Lung (tissue), 12 donors: ENCODE data around the gene TAF1B. TPM values are rescaled to one million over a fixed set of nuclear protein-coding genes. Genes with fewer than 3 reads are reported as not detected.

ENCODE experiments used
- ATAC-seq: fragments of 200-7000 bp; cut with Tn5 transposase; one replicate; pipeline ENCODE4 v1.9.1; 2020; ENCODE audit warnings: moderate number of reproducible peaks; ENCODE audit not compliant: insufficient read depth, low FRiP score
- DNase-seq, 3 donors: peaks; one replicate each; pipeline ENCODE4 v3.0.0-alpha.2; 2013 to 2017
- H3K27ac ChIP-seq, 2 donors: one replicate each; pipeline ENCODE4 v1.5.1; 2013; ENCODE audit warnings: mild to moderate bottlenecking in 2 of 2, moderate library complexity in 2 of 2, control low read depth in 1 of 2, inconsistent platforms in 1 of 2, low read depth in 1 of 2, low read length in 1 of 2
- H3K27me3 ChIP-seq, 3 donors: one replicate each; pipeline ENCODE4 v1.5.1; 2013; ENCODE audit warnings: low read length in 2 of 3; ENCODE audit not compliant: control insufficient read depth in 3 of 3, insufficient read depth in 3 of 3
- H3K36me3 ChIP-seq, 4 donors: one replicate each; pipeline ENCODE4 v1.5.1; 2013; ENCODE audit warnings: low read length in 4 of 4, mild to moderate bottlenecking in 1 of 4, moderate library complexity in 1 of 4; ENCODE audit not compliant: control insufficient read depth in 4 of 4, insufficient read depth in 4 of 4
- H3K4me1 ChIP-seq, 5 donors: one replicate each; pipeline ENCODE4 v1.5.1; 2013; ENCODE audit warnings: low read length in 5 of 5, mild to moderate bottlenecking in 2 of 5, moderate library complexity in 1 of 5; ENCODE audit not compliant: control insufficient read depth in 5 of 5, insufficient read depth in 5 of 5
- H3K4me3 ChIP-seq: one replicate; pipeline ENCODE4 v1.5.1; 2013; ENCODE audit warnings: mild to moderate bottlenecking, control low read depth, moderate library complexity
- H3K9ac ChIP-seq, 2 donors: one replicate each; pipeline ENCODE4 v1.5.1; 2013; ENCODE audit warnings: low read length in 2 of 2, control low read depth in 1 of 2; ENCODE audit not compliant: insufficient read depth in 1 of 2
- H3K9me3 ChIP-seq, 4 donors: one replicate each; pipeline ENCODE4 v1.5.1; 2013; ENCODE audit warnings: low read length in 3 of 4, mild to moderate bottlenecking in 1 of 4, moderate library complexity in 1 of 4; ENCODE audit not compliant: control insufficient read depth in 4 of 4, insufficient read depth in 3 of 4
- CTCF ChIP-seq: IDR thresholded peaks from 2 replicates; pipeline ENCODE4 v1.5.1; 2012; ENCODE audit warnings: mild to moderate bottlenecking; ENCODE audit errors: control extremely low read depth, extremely low read depth
- WGBS, 2 donors: extraction: QIAGEN DNeasy Blood & Tissue Kit; methylation state at CpG; one replicate each; pipeline ENCODE4 v1.1.7; 2013; 5-methylcytosine and 5-hydroxymethylcytosine counted together
- polyA plus RNA-seq, 2 donors: library from polyadenylated mRNA; stranded (reverse); fragments of 200-250 nt; gene quantifications; one replicate each; pipeline ENCODE4 v1.2.1, GENCODE V29; 2013
- total RNA-seq, 2 donors: library from RNA; depleted of rRNA in 1 of 2; stranded (reverse); fragments of >200 nt in 1 of 2; gene quantifications; one replicate each; pipeline ENCODE4 v1.2.1, GENCODE V29; 2014 to 2021
- donor health status: control.
- donor health status: control.
- donor health status: Bipolar disorder and iron deficiency.
- donor health status: healthy.
- donor health status: DM: yes; HTN: yes; CAD: no.

Gene TAF1B
- total and polyA plus RNA-seq, 4 donors, result 6.1 to 46.3 (median 14.9) TPM

GRCh38 chr2:9952856-9953503 lies 109.7 kb downstream of the TAF1B start:
- Histone ChIP-seq H3K36me3 (no peaks in the 10 kb centered on the region), H3K4me1 (peaks cover 0 to 20% (median 5%) of the 10 kb centered on the region in 5 donors), H3K4me3 (no peak overlapping the region), H3K9ac (peak overlapping the region in 1 of 2 donors; percentile 34), H3K9me3 (no peaks in the 10 kb centered on the region), H3K27me3 (peaks cover 0 to 40% (median 21%) of the 10 kb centered on the region in 3 donors), H3K27ac (no peak overlapping the region)
- 67 to 72% methylated on average over 8 of the region's 8 CpGs for WGBS, 2 donors
- TF ChIP-seq CTCF, result no peak
- ATAC-seq (no peak), DNase-seq (no peak)

GRCh38 chr2:9954136-9954535 lies 110.9 kb downstream of the TAF1B start:
- Histone ChIP-seq H3K9me3 (no peaks in the 10 kb centered on the region), H3K4me3 (no peak overlapping the region), H3K27me3 (peaks cover 0 to 40% (median 18%) of the 10 kb centered on the region in 3 donors), H3K4me1 (peaks cover 0 to 20% (median 5%) of the 10 kb centered on the region in 5 donors), H3K9ac (no peak overlapping the region), H3K27ac (no peak overlapping the region), H3K36me3 (no peaks in the 10 kb centered on the region)
- TF ChIP-seq CTCF, result no peak
- 58 to 76% methylated on average over 3 of the region's 3 CpGs for WGBS, 2 donors
- DNase-seq (peak in 2 of 3 donors; percentile 56 to 64), ATAC-seq (no peak)

GRCh38 chr2:9958057-9958456 lies 114.8 kb downstream of the TAF1B start:
- peaks cover 0 to 30% (median 2%) of the 10 kb centered on the region in 3 donors for H3K27me3 ChIP-seq
- H3K4me3 ChIP-seq, result no peak overlapping the region
- no peaks in the 10 kb centered on the region for H3K9me3 ChIP-seq
- no peak for TF ChIP-seq CTCF
- no peak overlapping the region for H3K27ac ChIP-seq
- WGBS, 2 donors, result 87 to 94% methylated on average over 8 of the region's 8 CpGs
- ATAC-seq (no peak), DNase-seq (no peak)
- peaks cover 0 to 16% (median 0%) of the 10 kb centered on the region in 5 donors for H3K4me1 ChIP-seq
- peaks cover 0 to 4% (median 1%) of the 10 kb centered on the region in 4 donors for H3K36me3 ChIP-seq
- H3K9ac ChIP-seq, result no peak overlapping the region

- H3K9me3 ChIP-seq, result no peaks in the 10 kb centered on the region
- H3K4me1 ChIP-seq, result peaks cover 0 to 4% (median 0%) of the 10 kb centered on the region in 5 donors
- no peak for TF ChIP-seq CTCF
- DNase-seq, result no peak
- WGBS, 2 donors, result 94 to 98% methylated on average over 3 of the region's 3 CpGs
- peaks cover 0 to 6% (median 2%) of the 10 kb centered on the region in 4 donors for H3K36me3 ChIP-seq
- ATAC-seq, result no peak
- no peak overlapping the region for H3K27ac ChIP-seq
- H3K27me3 ChIP-seq, result peaks cover 0 to 33% (median 0%) of the 10 kb centered on the region in 3 donors
- no peak overlapping the region for H3K9ac ChIP-seq
- H3K4me3 ChIP-seq, result no peak overlapping the region
Measured at GRCh38 chr2:9959262-9959661, 116.0 kb downstream of the TAF1B start.
